ENCODE measurements around the gene WWC2.

DNA sequence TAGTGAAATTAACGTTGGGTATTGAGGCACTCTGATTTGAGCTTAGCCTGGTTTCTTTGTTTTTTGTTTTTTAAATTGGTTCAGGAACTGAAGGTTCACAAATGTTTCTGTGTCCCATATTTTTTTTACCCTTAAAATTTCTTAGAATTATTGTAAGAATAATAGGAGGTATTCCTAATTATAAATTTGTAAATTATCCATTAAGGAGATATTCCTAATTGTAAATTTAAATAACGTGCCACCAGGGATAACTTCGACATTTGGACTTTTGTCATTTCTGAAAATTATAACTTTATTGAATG lies 1.2 kb downstream of the WWC2 start:
- TF ChIP-seq, protein P1, sequence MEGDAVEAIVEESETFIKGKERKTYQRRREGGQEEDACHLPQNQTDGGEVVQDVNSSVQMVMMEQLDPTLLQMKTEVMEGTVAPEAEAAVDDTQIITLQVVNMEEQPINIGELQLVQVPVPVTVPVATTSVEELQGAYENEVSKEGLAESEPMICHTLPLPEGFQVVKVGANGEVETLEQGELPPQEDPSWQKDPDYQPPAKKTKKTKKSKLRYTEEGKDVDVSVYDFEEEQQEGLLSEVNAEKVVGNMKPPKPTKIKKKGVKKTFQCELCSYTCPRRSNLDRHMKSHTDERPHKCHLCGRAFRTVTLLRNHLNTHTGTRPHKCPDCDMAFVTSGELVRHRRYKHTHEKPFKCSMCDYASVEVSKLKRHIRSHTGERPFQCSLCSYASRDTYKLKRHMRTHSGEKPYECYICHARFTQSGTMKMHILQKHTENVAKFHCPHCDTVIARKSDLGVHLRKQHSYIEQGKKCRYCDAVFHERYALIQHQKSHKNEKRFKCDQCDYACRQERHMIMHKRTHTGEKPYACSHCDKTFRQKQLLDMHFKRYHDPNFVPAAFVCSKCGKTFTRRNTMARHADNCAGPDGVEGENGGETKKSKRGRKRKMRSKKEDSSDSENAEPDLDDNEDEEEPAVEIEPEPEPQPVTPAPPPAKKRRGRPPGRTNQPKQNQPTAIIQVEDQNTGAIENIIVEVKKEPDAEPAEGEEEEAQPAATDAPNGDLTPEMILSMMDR (IDR thresholded peaks at IDR 0.05), result no peak
- no peak for TF ChIP-seq POLR2A (IDR thresholded peaks at IDR 0.05; ENCODE audit: low read depth)
- TF ChIP-seq POLR2AphosphoS5 (IDR thresholded peaks at IDR 0.05), result no peak

Data from esophagus muscularis mucosa (tissue), 3 donors.